Measurements from ENCODE around the gene TSACC.

The TSACC gene

GRCh38 chr1:156390469-156391365, 52.4 kb downstream of the TSACC start:
- TF ChIP-seq ESRRG (CRISPR knock-in tag; IDR thresholded peaks at IDR 0.05) = no peak
- TF ChIP-seq RARB (CRISPR knock-in tag; IDR thresholded peaks at IDR 0.05) = no peak
- TF ChIP-seq SNAI2 (CRISPR knock-in tag; IDR thresholded peaks at IDR 0.05) = no peak
- TF ChIP-seq BACH2 (CRISPR knock-in tag; IDR thresholded peaks at IDR 0.05; ENCODE audit: borderline replicate concordance) = no peak
- no peak for TF ChIP-seq CSDC2 (CRISPR knock-in tag; IDR thresholded peaks at IDR 0.05)
- no peak for TF ChIP-seq ZC3H10 (CRISPR knock-in tag; IDR thresholded peaks at IDR 0.05)
- ATAC-seq = no peak

DNA sequence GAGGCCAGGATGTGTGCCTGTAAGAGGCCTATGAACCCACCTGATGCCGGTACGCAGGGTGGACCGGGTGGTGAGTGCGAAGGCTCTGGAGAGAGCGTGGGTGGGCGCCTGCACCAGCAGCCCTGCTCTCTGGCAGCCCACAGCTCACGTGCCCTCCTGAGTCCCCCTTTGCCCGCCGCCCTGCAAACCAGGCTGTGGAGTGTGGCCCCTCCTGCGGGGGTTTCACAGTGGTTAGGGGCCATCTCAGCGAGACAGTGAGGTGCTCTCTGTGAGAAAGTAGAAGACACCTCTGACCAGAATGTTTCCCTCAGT, 53.0 kb downstream of the TSACC start:
- no peak for ATAC-seq

More for the DNA sequence above, 53.0 kb downstream of the TSACC start:
- TF ChIP-seq TOX (CRISPR knock-in tag; IDR thresholded peaks at IDR 0.05; ENCODE audit: borderline replicate concordance) (no peak), SNAI2 (CRISPR knock-in tag; IDR thresholded peaks at IDR 0.05) (no peak), ISL1 (CRISPR knock-in tag; IDR thresholded peaks at IDR 0.05) (no peak), ZNF565 (CRISPR knock-in tag; conservative IDR thresholded peaks at IDR 0.05; ENCODE audit: low read depth) (no peak), PATZ1 (CRISPR knock-in tag; IDR thresholded peaks at IDR 0.05; ENCODE audit: borderline replicate concordance) (no peak), OSR1 (CRISPR knock-in tag; IDR thresholded peaks at IDR 0.05) (no peak), ESRRG (CRISPR knock-in tag; IDR thresholded peaks at IDR 0.05) (no peak), TSHZ2 (CRISPR knock-in tag; IDR thresholded peaks at IDR 0.05) (no peak), RARB (CRISPR knock-in tag; IDR thresholded peaks at IDR 0.05) (no peak), ZFP3 (CRISPR knock-in tag; IDR thresholded peaks at IDR 0.05) (no peak), ZNF70 (CRISPR knock-in tag; IDR thresholded peaks at IDR 0.05) (no peak), ZC3H10 (CRISPR knock-in tag; IDR thresholded peaks at IDR 0.05) (no peak), TCF4 (CRISPR knock-in tag; IDR thresholded peaks at IDR 0.05; ENCODE audit: borderline replicate concordance) (no peak), POU6F1 (CRISPR knock-in tag; IDR thresholded peaks at IDR 0.05; ENCODE audit: borderline replicate concordance, low read depth) (no peak), ARNTL (CRISPR knock-in tag; IDR thresholded peaks at IDR 0.05; ENCODE audit: borderline replicate concordance, low read depth) (no peak)
- TF ChIP-seq, protein P1, sequence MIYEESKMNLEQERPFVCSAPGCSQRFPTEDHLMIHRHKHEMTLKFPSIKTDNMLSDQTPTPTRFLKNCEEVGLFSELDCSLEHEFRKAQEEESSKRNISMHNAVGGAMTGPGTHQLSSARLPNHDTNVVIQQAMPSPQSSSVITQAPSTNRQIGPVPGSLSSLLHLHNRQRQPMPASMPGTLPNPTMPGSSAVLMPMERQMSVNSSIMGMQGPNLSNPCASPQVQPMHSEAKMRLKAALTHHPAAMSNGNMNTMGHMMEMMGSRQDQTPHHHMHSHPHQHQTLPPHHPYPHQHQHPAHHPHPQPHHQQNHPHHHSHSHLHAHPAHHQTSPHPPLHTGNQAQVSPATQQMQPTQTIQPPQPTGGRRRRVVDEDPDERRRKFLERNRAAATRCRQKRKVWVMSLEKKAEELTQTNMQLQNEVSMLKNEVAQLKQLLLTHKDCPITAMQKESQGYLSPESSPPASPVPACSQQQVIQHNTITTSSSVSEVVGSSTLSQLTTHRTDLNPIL (CRISPR knock-in tag; IDR thresholded peaks at IDR 0.05; ENCODE audit: low read depth) = no peak
- TF ChIP-seq, protein P2, sequence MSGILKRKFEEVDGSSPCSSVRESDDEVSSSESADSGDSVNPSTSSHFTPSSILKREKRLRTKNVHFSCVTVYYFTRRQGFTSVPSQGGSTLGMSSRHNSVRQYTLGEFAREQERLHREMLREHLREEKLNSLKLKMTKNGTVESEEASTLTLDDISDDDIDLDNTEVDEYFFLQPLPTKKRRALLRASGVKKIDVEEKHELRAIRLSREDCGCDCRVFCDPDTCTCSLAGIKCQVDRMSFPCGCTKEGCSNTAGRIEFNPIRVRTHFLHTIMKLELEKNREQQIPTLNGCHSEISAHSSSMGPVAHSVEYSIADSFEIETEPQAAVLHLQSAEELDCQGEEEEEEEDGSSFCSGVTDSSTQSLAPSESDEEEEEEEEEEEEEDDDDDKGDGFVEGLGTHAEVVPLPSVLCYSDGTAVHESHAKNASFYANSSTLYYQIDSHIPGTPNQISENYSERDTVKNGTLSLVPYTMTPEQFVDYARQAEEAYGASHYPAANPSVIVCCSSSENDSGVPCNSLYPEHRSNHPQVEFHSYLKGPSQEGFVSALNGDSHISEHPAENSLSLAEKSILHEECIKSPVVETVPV (CRISPR knock-in tag; IDR thresholded peaks at IDR 0.05) = no peak
